IPS-NIHi7 (cell line): ENCODE measurements around the gene OTOP2.
A peak's percentile ranks its signal among the peaks of the same experiment; 100 is the strongest.
"Not testable (repeated sequence)": the region's sequence is repeated elsewhere in the genome, so short reads cannot be mapped to it uniquely, and the experiment has no call there.

Experiments used
- DNase-seq: peaks from one replicate; pipeline ENCODE4 v3.0.0; 2012; ENCODE audit warnings: mixed read lengths; ENCODE audit errors: extremely low spot score

Gene OTOP2

GRCh38 chr17:74951680-74952421 lies 27.8 kb downstream of the OTOP2 start:
- peak; percentile 82 for DNase-seq

GRCh38 chr17:74952431-74953133 lies 28.5 kb downstream of the OTOP2 start:
- no peak for DNase-seq

GRCh38 chr17:74953134-74953687 lies 29.1 kb downstream of the OTOP2 start:
- no peak for DNase-seq

- DNase-seq: no peak
Observed at GRCh38 chr17:74954115-74954514, 30.0 kb downstream of the OTOP2 start.

DNA sequence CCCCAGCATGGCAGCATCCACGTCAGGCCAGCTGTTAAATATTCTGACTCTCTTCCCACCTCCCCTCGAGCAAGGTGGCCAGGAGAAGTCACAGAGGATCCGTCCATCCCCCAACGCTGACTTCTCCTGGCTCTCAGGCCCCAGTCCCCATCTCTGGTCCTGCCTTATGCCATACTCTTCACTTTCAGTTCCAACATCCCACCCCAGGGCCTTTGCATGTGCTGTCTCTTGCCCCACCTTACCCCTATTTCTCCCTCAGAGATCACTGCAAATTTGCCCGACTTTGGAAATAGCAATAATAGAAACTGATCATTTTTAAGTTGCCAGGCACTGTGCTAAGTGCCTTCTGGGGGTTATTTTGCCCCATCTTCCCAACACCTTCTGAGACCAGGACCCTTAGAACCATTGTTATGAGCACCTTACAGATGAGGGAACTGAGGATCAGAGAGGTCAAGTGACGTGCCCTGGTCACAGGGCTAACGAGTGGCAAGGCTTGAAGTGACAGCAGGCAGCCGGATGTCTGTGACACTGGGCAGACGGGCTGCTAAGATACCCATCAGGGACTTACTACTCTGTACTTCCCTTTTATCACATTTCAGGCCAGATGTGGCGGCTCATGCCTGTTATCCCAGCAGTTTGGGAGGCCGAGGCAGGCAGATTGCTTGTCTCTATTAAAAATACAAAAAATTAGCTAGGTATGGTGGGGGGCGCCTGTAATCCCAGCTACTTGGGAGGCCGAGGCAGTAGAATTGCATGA lies 30.8 kb downstream of the OTOP2 start:
- no peak for DNase-seq

GRCh38 chr17:74956093-74956492 lies 32.0 kb downstream of the OTOP2 start:
- DNase-seq: no peak

DNA sequence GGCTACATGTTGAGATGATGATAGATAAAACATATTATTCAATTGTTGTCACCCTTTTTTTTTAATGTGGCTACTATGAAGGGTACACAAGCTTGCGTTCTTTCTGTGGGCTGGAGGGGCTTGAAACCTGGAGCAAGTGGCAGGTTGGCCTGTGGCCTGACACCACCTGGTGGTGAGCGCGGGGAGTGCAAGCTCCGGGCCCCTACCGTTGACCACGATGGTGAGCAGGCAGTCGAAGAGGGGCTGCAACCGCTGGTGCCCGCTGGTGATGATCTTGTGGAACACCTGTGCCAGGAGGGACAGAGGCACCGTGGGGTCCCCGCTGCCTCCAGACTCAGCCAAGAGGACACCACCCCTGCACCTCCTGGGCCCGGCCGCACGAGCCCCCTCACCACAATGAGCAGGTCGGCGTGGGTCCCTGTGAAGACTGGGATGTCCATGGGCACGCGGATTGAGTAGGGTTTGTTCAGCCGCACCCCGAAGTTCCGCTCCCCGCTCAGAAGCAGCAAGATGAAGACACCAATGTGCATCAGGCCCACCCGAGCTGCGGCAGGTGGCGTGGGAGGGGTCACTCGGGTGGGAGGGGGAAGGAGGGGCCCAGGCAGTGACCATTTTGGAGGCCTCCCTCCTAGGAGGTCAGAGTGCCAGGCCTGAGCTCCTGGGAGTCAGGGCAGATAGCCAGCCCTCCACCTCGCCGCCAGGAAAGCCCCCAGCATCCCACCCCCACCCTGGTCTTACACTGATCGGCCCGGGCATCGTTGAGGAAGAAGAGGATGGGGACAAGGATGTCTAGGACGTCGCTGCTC lies 34.1 kb downstream of the OTOP2 start:
- DNase-seq: peak; percentile 91

- no peak for DNase-seq
Observed at GRCh38 chr17:74959826-74960515, 35.9 kb downstream of the OTOP2 start.

GRCh38 chr17:74960570-74961342 lies 36.7 kb downstream of the OTOP2 start:
- DNase-seq: peak; percentile 87

DNA sequence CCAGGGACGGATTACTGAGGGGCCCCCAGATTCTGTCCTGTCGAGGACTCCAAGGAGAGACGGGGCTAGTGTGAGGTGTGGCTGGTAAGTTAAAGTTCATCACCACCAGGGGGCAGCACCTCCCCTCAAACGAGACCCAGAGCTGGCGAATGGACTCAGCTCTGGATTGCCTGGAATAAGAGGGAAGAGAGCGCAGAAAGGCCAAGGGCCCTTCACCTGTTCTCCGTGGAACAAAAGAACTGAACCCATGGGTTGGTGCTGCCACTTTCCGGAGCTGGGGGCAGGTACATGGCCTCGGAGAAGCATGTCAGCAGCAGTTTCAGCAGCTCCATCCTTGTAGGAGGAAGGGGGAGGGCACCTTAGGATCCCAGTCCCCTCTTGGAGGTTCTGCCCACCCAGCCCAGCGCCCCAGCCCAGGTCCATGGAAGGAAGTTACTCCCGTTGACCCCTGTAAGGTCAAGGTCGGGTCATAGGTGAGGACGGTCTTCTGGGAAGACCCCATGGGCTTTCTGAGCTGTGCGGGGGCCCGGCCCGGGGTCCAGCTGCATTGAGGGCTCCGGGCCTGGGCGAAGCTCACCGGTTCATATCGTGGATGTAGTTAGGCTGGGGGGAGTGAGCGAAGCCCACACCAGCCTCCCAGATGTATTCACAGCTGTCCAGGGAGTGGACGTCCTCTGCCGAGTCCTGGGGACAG lies 37.7 kb downstream of the OTOP2 start:
- peak; percentile 92 for DNase-seq

GRCh38 chr17:74962622-74963394 lies 38.7 kb downstream of the OTOP2 start:
- no peak for DNase-seq

- no peak for DNase-seq
Observed at GRCh38 chr17:74963656-74964055, 39.6 kb downstream of the OTOP2 start.

DNA sequence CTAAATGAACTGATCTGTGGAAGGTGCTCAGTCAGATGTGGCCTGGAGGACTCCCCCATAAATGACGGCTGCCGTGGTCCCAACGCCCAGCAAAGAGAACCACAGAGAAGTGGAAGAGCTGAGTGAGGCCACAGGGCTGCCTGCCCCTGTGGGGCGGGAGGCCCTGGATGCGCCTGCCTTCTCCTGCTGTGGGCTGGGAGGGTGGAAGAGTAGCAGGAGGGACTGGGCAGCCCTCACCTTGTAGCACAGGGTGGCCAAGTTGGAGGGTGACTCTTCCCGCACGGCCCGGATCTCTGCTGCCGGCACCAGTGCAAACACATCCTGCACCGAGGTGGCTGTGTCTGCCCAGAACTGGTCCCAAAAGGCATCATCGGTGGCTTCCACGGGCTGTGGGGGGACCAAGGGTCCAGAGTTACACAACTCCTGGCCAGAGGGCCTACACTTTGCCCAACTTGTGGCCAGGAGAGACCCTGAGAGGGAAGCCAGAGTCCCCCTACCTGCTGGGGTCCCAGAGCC lies 40.2 kb downstream of the OTOP2 start:
- DNase-seq: no peak

GRCh38 chr17:74964988-74965622 lies 41.0 kb downstream of the OTOP2 start:
- no peak for DNase-seq

DNA sequence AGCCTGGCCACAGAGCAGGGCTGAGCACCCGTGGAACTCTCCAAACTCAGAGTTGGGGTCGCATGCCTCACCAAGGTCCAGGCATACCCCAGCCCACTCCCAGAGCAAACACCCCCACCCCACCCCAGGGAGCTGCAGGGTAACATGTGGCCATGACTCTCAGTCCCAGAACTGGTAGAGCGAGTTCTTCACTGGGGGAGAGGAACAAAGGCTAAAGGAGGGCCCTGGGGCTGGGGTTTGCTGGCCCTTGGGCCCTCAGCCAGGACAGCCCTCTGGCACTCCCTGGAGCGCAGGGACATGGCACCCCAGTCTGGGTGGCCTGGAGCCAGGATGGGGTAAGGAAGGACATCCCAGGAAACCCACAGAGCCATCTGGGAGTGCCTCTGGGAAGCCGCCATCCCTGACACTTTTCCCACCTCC lies 44.3 kb downstream of the OTOP2 start:
- DNase-seq: no peak

- not testable (repeated sequence) for DNase-seq
Observed at GRCh38 chr17:74969501-74969900, 45.4 kb downstream of the OTOP2 start.

GRCh38 chr17:74970395-74970794 lies 46.3 kb downstream of the OTOP2 start:
- DNase-seq: no peak
